NB4 (cell line): ENCODE measurements around the gene CD83.
"Not testable (repeated sequence)": the region's sequence is repeated elsewhere in the genome, so short reads cannot be mapped to it uniquely, and the experiment has no call there.

ENCODE experiments used
- CTCF ChIP-seq: IDR thresholded peaks from one replicate; pipeline ENCODE4 v1.5.1; 2012; ENCODE audit warnings: low read depth, low read length
- MYC ChIP-seq: IDR thresholded peaks from 2 replicates; pipeline ENCODE4 v1.6.1; 2011; ENCODE audit warnings: low read depth, low read length

- not testable (repeated sequence) for TF ChIP-seq CTCF, MYC
Observed at GRCh38 chr6:14151300-14151699, 33.7 kb downstream of the CD83 start.
